GM12865 (cell line): Measurements from ENCODE around the gene TBC1D9B.

Source experiments
- DNase-seq: peaks from one replicate; pipeline ENCODE4 v3.0.0; 2010; ENCODE audit warnings: low read depth
- H3K4me3 ChIP-seq: 2 replicates; pipeline ENCODE4 v1.5.1; 2011; ENCODE audit warnings: mild to moderate bottlenecking, low read depth, low read length, control low read depth
- CTCF ChIP-seq: IDR thresholded peaks from 2 replicates; pipeline ENCODE4 v1.5.1; 2011; ENCODE audit warnings: low read length, control low read depth, low read depth, inconsistent platforms; ENCODE audit not compliant: insufficient read depth; ENCODE audit errors: missing control alignments

Gene TBC1D9B

GRCh38 chr5:179817890-179818745 is 89.6 kb downstream of the TBC1D9B start:
- DNase-seq, result no peak
- peak overlapping the region; percentile 52 for H3K4me3 ChIP-seq
- TF ChIP-seq CTCF, result no peak

GRCh38 chr5:179817470-179817840 is 90.2 kb downstream of the TBC1D9B start:
- no peak for DNase-seq

GRCh38 chr5:179816796-179817469 is 90.8 kb downstream of the TBC1D9B start:
- no peak overlapping the region; the same call in none of the 2 replicates for H3K4me3 ChIP-seq
- no peak for DNase-seq
- no peak for TF ChIP-seq CTCF

More at GRCh38 chr5:179817470-179817840, 90.2 kb downstream of the TBC1D9B start:
- H3K4me3 ChIP-seq, result no peak overlapping the region
- TF ChIP-seq CTCF, result no peak

GRCh38 chr5:179816401-179816795 is 91.3 kb downstream of the TBC1D9B start:
- no peak for TF ChIP-seq CTCF

GRCh38 chr5:179815491-179816249 is 92.0 kb downstream of the TBC1D9B start:
- H3K4me3 ChIP-seq, result no peak overlapping the region
- no peak for TF ChIP-seq CTCF
- no peak for DNase-seq

More at GRCh38 chr5:179816401-179816795, 91.3 kb downstream of the TBC1D9B start:
- H3K4me3 ChIP-seq, result no peak overlapping the region
- no peak for DNase-seq

- DNase-seq, result no peak
- no peak overlapping the region for H3K4me3 ChIP-seq
- no peak for TF ChIP-seq CTCF
Measured at GRCh38 chr5:179814090-179814489, 93.6 kb downstream of the TBC1D9B start.
